ENCODE results near the gene ME3.

Gene ME3

GRCh38 chr11:86487671-86488070, 184.7 kb downstream of the ME3 start:
- DNase-seq (ENCODE audit: low read depth in 2 of 2) = no peak

- peak; percentile 8 to 16 for DNase-seq (ENCODE audit: low read depth in 2 of 2)
These were observed 186.0 kb downstream of the ME3 start for GRCh38 chr11:86486261-86487030.

GRCh38 chr11:86484795-86485166, 187.6 kb downstream of the ME3 start:
- no peak for DNase-seq (ENCODE audit: low read depth in 2 of 2)

GRCh38 chr11:86483940-86484794, 188.2 kb downstream of the ME3 start:
- DNase-seq (ENCODE audit: low read depth in 2 of 2) = no peak

- no peak for DNase-seq (ENCODE audit: low read depth in 2 of 2)
These were observed 188.8 kb downstream of the ME3 start for GRCh38 chr11:86483610-86483939.

GRCh38 chr11:86482692-86483091, 189.7 kb downstream of the ME3 start:
- no peak for DNase-seq (ENCODE audit: low read depth in 2 of 2)

- no peak for DNase-seq (ENCODE audit: low read depth in 2 of 2)
These were observed 191.0 kb downstream of the ME3 start for GRCh38 chr11:86481399-86481798.

- no peak for DNase-seq (ENCODE audit: low read depth in 2 of 2)
These were observed 194.1 kb downstream of the ME3 start for GRCh38 chr11:86478348-86478747.

- DNase-seq (ENCODE audit: low read depth in 2 of 2) = no peak
These were observed 194.8 kb downstream of the ME3 start for GRCh38 chr11:86477495-86478155.

GRCh38 chr11:86476109-86476861, 196.1 kb downstream of the ME3 start:
- no peak for DNase-seq (ENCODE audit: low read depth in 2 of 2)

GRCh38 chr11:86475027-86475426, 197.4 kb downstream of the ME3 start:
- DNase-seq (ENCODE audit: low read depth in 2 of 2) = no peak

GRCh38 chr11:86473991-86474833, 198.2 kb downstream of the ME3 start:
- DNase-seq (ENCODE audit: low read depth in 2 of 2) = no peak

- no peak for DNase-seq (ENCODE audit: low read depth in 2 of 2)
These were observed 202.7 kb downstream of the ME3 start for GRCh38 chr11:86469491-86470388.

GRCh38 chr11:86468169-86468568, 204.2 kb downstream of the ME3 start:
- DNase-seq (ENCODE audit: low read depth in 2 of 2) = no peak

GRCh38 chr11:86464509-86465221, 207.8 kb downstream of the ME3 start:
- DNase-seq (ENCODE audit: low read depth in 2 of 2) = no peak

- no peak for DNase-seq (ENCODE audit: low read depth in 2 of 2)
These were observed 208.5 kb downstream of the ME3 start for GRCh38 chr11:86463955-86464354.

GRCh38 chr11:86463120-86463519, 209.3 kb downstream of the ME3 start:
- DNase-seq (ENCODE audit: low read depth in 2 of 2) = no peak

GRCh38 chr11:86461892-86462291, 210.5 kb downstream of the ME3 start:
- no peak for DNase-seq (ENCODE audit: low read depth in 2 of 2)
